Smooth muscle cell (in vitro differentiated cells): ENCODE measurements around the gene RAPGEF5. TPM values are rescaled to one million over a fixed set of nuclear protein-coding genes. Genes with fewer than 3 reads are reported as not detected.

Source experiments
- polyA plus RNA-seq: library from polyadenylated mRNA; unstranded; fragments of >200 nt; fragmentation: Nextera tagmentation; extraction: Ambion mirVana; gene quantifications from 2 replicates; pipeline ENCODE4 v1.2.1, GENCODE V29; 2016
- small RNA-seq: library from RNA; depleted of rRNA; stranded (forward); fragments of <200 nt; gene quantifications from one replicate; pipeline ENCODE3, GENCODE V24; 2014
- total RNA-seq: library from RNA; depleted of rRNA; stranded (reverse); fragments of >200 nt; gene quantifications from 2 replicates; pipeline ENCODE4 v1.2.3, GENCODE V29; 2014

The RAPGEF5 gene
- total and polyA plus RNA-seq, 2 experiments from 2014 or later, result 11.4 TPM; not detected in 1

Small RNA genes within 50 kb of the gene (small RNA-seq; reads per million reads assigned to genes)
- gene RNA5SP227, result not detected

Other genes with a start within 250 kb of the RAPGEF5 start
- gene STEAP1B, start 143.0 kb upstream of the RAPGEF5 start, total RNA-seq, result 0.40 and 0.58 TPM in 2 replicates
- 1.4 TPM in 1 of 2 replicates, not detected in the other for gene STEAP1B, start 143.0 kb upstream of the RAPGEF5 start, polyA plus RNA-seq